Measurements from ENCODE around the gene MEGF11.

GRCh38 chr15:66162286-66162685 is 91.3 kb downstream of the MEGF11 start:
- TF ChIP-seq CTCF (IDR thresholded peaks at IDR 0.05) = no peak
- no peak for TF ChIP-seq POLR2AphosphoS5 (IDR thresholded peaks at IDR 0.05)
